Right lobe of liver (tissue), 6 donors: ENCODE results near the gene NPR1. TPM values are rescaled to one million over a fixed set of nuclear protein-coding genes. Genes with fewer than 3 reads are reported as not detected.
"Not testable (repeated sequence)": the region's sequence is repeated elsewhere in the genome, so short reads cannot be mapped to it uniquely, and the experiment has no call there.

Experiments
- ATAC-seq, 4 donors: fragments of 200-7000 bp; cut with Tn5 transposase; one replicate each; pipeline ENCODE4 v1.9.1; 2020; ENCODE audit warnings: mild to moderate bottlenecking in 4 of 4, moderate library complexity in 4 of 4
- DNase-seq, 3 donors: peaks; one replicate each; pipeline ENCODE4 v3.0.0-alpha.2; 2020
- H3K27ac ChIP-seq, 3 donors: fragments of 200-600 bp; one replicate each; pipeline ENCODE4 v1.8.0; 2022
- H3K27me3 ChIP-seq, 2 donors: fragments of 200-600 bp; one replicate each; pipeline ENCODE4 v1.8.0; 2022
- H3K36me3 ChIP-seq, 4 donors: fragments of 200-600 bp; sonication (generic) in 1 of 4; one replicate each; pipeline versions ENCODE4 v1.5.1 to v1.8.0; 2017 to 2022; ENCODE audit warnings: control low read depth in 1 of 4
- H3K4me1 ChIP-seq, 4 donors: fragments of 200-600 bp; sonication (generic) in 1 of 4; one replicate each; pipeline versions ENCODE4 v1.5.1 to v1.8.0; 2017 to 2022; ENCODE audit warnings: control low read depth in 1 of 4
- H3K4me3 ChIP-seq, 3 donors: fragments of 200-600 bp; one replicate each; pipeline ENCODE4 v1.8.0; 2022
- H3K9me3 ChIP-seq, 4 donors: fragments of 200-600 bp; sonication (generic) in 1 of 4; one replicate each; pipeline versions ENCODE4 v1.5.1 to v1.8.0; 2017 to 2022; ENCODE audit warnings: control low read depth in 1 of 4
- POLR2A ChIP-seq: fragments of 450-650 bp; IDR thresholded peaks from one replicate; pipeline ENCODE4 v1.6.1; 2017; ENCODE audit warnings: antibody characterized with exemption, mild to moderate bottlenecking
- WGBS: methylation state at CpG from one replicate; pipeline ENCODE4 v1.1.6; 2018; ENCODE audit warnings: low coverage, low lambda C conversion rate; ENCODE audit not compliant: insufficient coverage; ENCODE audit errors: missing lambda C conversion rate; 5-methylcytosine and 5-hydroxymethylcytosine counted together
- intact Hi-C, 2 donors: fragments of 100-400 bp; cut with DNase I; formaldehyde crosslinking; loops; one replicate each; pipeline versions ENCODE4 v1.11.2 to v1.14.1; 2022
- total RNA-seq, 6 experiments: library from RNA; depleted of rRNA in 2 of 6; stranded (reverse); fragments of >200 nt in 2 of 6; fragmentation: NEBNext Ultra II Directional in 3 of 6; extraction: Animal tissue kit (Norgen Biotek cat#: 25700) in 3 of 6; gene quantifications; one replicate each; pipeline versions ENCODE4 v1.1.0 to v1.2.4, GENCODE V29; 2016 to 2023
- TF ChIP-seq, protein P1 (sequence below), 4 donors: fragments of 200-600 bp in 3 of 4; fragments of 450-650 bp in 1 of 4; IDR thresholded peaks; one replicate each; pipeline versions ENCODE4 v1.5.1 to v1.8.0; 2016 to 2022; ENCODE audit warnings: antibody characterized with exemption in 4 of 4, mild to moderate bottlenecking in 2 of 4
- donor health status: DM: no; HTN: yes; CAD: no.
- donor health status: DM: no; HTN: no; CAD: no.
- donor health status: DM: no; HTN: no; CAD: no.
- donor health status: DM: no; HTN: yes; CAD: no.
- donor health status: DM: no; HTN: yes; CAD: no.

The NPR1 gene
- total RNA-seq, 6 experiments from 2014 or later = 5.0 to 14.4 (median 5.7) TPM

DNA sequence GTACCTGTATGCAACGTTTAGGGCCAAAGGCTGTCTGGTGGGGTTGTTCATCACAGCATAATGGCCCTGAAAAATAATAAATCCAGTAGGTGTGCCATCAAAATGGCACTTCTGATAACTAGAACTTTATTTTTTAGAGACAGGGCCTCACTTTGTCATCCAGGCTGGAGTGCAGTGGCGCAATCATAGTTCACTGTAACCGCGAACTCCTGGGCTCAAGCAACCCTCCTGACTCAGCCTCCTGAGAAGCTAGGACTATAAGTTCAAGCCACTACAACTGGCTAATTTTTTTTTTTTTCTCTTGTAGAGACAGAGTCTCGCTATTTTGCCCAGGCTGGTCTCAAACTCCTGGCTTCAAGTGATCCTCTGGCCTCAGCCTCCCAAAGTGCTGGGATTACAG, 15.3 kb upstream of the NPR1 start:
- Histone ChIP-seq H3K4me1 (peaks cover 0 to 26% (median 5%) of the 10 kb centered on the region in 4 donors), H3K27ac (no peak overlapping the region), H3K4me3 (no peak overlapping the region), H3K27me3 (no peaks in the 10 kb centered on the region), H3K9me3 (no peaks in the 10 kb centered on the region), H3K36me3 (peaks cover 11 to 72% (median 45%) of the 10 kb centered on the region in 4 donors)
- intact Hi-C loops = no loop called here
- DNase-seq (peak in 1 of 3 donors; percentile 13), ATAC-seq (no peak)
- TF ChIP-seq POLR2A = no peak
- TF ChIP-seq, protein P1, sequence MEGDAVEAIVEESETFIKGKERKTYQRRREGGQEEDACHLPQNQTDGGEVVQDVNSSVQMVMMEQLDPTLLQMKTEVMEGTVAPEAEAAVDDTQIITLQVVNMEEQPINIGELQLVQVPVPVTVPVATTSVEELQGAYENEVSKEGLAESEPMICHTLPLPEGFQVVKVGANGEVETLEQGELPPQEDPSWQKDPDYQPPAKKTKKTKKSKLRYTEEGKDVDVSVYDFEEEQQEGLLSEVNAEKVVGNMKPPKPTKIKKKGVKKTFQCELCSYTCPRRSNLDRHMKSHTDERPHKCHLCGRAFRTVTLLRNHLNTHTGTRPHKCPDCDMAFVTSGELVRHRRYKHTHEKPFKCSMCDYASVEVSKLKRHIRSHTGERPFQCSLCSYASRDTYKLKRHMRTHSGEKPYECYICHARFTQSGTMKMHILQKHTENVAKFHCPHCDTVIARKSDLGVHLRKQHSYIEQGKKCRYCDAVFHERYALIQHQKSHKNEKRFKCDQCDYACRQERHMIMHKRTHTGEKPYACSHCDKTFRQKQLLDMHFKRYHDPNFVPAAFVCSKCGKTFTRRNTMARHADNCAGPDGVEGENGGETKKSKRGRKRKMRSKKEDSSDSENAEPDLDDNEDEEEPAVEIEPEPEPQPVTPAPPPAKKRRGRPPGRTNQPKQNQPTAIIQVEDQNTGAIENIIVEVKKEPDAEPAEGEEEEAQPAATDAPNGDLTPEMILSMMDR (IDR thresholded peaks at IDR 0.05) = no peak
- WGBS = 63% methylated on average over 4 of the region's 5 CpGs

DNA sequence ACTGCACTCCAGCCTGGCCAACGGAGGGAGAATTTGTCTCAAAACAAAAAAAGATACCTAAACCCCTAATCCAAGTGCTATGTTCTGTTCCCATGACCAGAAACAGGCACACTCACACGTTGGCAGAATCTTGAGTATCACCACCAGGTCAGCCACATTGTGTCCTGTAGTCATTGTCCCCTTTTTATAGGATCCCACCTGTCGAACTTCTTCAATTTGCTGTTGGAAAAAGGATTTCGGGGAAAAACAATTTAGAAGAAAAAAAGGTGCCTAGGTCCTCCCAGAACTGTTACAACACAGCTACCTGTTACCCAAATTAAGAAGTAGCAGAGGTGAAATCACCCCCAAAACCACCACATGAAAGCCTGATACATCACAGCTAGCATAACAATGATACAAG, 11.0 kb upstream of the NPR1 start:
- no peak for DNase-seq
- WGBS = 85% methylated on average over 3 of the region's 4 CpGs

DNA sequence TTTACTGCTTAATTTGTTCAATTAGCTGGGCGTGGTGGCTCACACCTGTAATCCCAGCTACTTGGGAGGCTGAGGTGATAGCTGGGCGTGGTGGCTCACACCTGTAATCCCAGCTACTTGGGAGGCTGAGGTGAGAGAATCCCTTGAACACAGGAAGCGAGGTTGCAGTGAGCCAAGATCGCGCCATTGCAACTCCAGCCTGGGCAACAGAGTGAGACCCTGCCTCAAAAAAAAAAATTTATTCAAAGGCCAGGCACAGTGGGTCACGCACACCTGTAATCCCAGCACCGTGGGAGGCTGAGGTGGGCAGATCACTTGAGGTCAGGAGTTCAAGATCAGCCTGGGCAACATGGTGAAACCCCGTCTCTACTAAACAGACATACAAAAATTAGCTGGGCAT, 9.8 kb upstream of the NPR1 start:
- H3K27ac ChIP-seq, H3K9me3 ChIP-seq, H3K4me3 ChIP-seq, H3K27me3 ChIP-seq, intact Hi-C loops, ATAC-seq: not testable (repeated sequence)
- peaks cover 11 to 51% (median 30%) of the 10 kb centered on the region in 4 donors for H3K36me3 ChIP-seq
- peaks cover 0 to 34% (median 11%) of the 10 kb centered on the region in 4 donors for H3K4me1 ChIP-seq
- 100% methylated on average over 2 of the region's 8 CpGs for WGBS
- peak in 1 of 3 donors; percentile 3 for DNase-seq

More for the DNA sequence above, 11.0 kb upstream of the NPR1 start:
- peaks cover 11 to 64% (median 36%) of the 10 kb centered on the region in 4 donors for H3K36me3 ChIP-seq
- no peaks in the 10 kb centered on the region for H3K27me3 ChIP-seq
- ATAC-seq = no peak
- no peak overlapping the region for H3K27ac ChIP-seq
- TF ChIP-seq POLR2A = no peak
- TF ChIP-seq, protein P1 (IDR thresholded peaks at IDR 0.05) = no peak
- peaks cover 0 to 34% (median 11%) of the 10 kb centered on the region in 4 donors for H3K4me1 ChIP-seq
- no peaks in the 10 kb centered on the region for H3K9me3 ChIP-seq
- no peak overlapping the region for H3K4me3 ChIP-seq
- intact Hi-C loops = no loop called here

- Histone ChIP-seq H3K9me3 (no peaks in the 10 kb centered on the region), H3K4me1 (peaks cover 0 to 32% (median 11%) of the 10 kb centered on the region in 4 donors), H3K36me3 (peaks cover 11 to 42% (median 24%) of the 10 kb centered on the region in 4 donors), H3K4me3 (peak overlapping the region in 2 of 3 donors; percentile 63 to 86), H3K27ac (no peak overlapping the region), H3K27me3 (no peaks in the 10 kb centered on the region)
- no peak for TF ChIP-seq POLR2A
- TF ChIP-seq, protein P1 (IDR thresholded peaks at IDR 0.05) = no peak
- intact Hi-C loops = loop anchor here (10.0 kb wide), 2 partner anchors 105 to 315 kb away; partner anchors contain the start of genes RAB13 (in 1 of the 2) and SLC27A3 (in 1 of the 2)
- peak in 1 of 3 donors; percentile 1 for DNase-seq
- 73% methylated on average over 5 of the region's 6 CpGs for WGBS
- no peak for ATAC-seq
These were observed 8.9 kb upstream of the NPR1 start for GRCh38 chr1:153669606-153670005.

GRCh38 chr1:153670257-153670858, 8.1 kb upstream of the NPR1 start:
- DNase-seq (peak in 2 of 3 donors; percentile 33 to 59), ATAC-seq (peak; percentile 13 to 29 (median 21))
- Histone ChIP-seq H3K9me3 (no peaks in the 10 kb centered on the region), H3K4me1 (peaks cover 0 to 24% (median 7%) of the 10 kb centered on the region in 4 donors), H3K27me3 (no peaks in the 10 kb centered on the region), H3K27ac (peak overlapping the region; percentile 6 to 67 (median 59)), H3K36me3 (peaks cover 8 to 34% (median 20%) of the 10 kb centered on the region in 4 donors), H3K4me3 (peak overlapping the region; percentile 63 to 86 (median 64))
- WGBS = under 1% methylated on average over 22 of the region's 22 CpGs
- TF ChIP-seq, protein P1 (IDR thresholded peaks at IDR 0.05) = no peak
- no peak for TF ChIP-seq POLR2A
- intact Hi-C loops = loop anchor here (10.0 kb wide), 2 partner anchors 104 to 314 kb away; partner anchors contain the start of genes RAB13 (in 1 of the 2) and SLC27A3 (in 1 of the 2)
